HCEC 1CT (cell line): ENCODE results near the gene SUDS3.
A peak's percentile ranks its signal among the peaks of the same experiment; 100 is the strongest.
"Not testable (repeated sequence)": the region's sequence is repeated elsewhere in the genome, so short reads cannot be mapped to it uniquely, and the experiment has no call there.

Experiments
- DNase-seq: peaks from one replicate; pipeline ENCODE4 v3.0.0-alpha.2; 2017

SUDS3 gene

DNA sequence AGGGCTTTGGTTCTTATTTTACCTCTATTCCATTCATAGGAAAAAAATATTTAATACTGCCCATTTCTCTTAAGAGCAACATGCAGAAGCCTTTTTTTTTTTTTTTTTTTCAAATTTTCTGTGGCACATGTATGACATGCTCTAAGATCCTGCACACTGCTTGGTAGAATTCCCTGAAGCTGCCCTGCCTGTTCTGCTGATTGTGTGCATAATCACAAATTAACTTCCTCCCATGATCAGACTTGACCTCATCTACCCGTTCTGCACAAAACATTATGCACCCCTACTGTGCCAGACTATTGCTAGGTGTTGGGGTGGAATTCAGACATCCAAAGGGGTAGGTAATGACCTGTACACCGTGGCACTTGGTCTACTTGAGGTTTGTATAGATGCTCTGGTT, 22.2 kb downstream of the SUDS3 start:
- no peak for DNase-seq

DNA sequence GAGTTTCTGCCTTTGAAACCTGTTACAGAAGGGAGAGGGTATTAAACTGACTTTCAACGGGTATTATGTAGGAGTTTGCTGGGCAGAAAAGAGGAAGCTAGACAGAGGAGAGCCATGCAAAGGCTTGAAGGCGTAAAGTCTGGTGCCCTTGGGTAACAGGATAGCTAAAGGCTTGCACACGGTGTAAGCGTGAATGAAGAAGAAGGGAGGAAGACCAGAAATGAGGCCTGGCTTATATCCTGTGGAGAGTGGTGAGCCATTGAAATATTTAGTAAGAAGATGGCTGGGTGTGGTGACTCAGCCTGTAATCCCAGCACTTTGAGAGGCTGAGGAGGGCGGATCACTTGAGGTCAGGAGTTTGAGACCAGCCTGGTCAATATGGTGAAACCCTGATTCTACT, 22.6 kb downstream of the SUDS3 start:
- no peak for DNase-seq

DNA sequence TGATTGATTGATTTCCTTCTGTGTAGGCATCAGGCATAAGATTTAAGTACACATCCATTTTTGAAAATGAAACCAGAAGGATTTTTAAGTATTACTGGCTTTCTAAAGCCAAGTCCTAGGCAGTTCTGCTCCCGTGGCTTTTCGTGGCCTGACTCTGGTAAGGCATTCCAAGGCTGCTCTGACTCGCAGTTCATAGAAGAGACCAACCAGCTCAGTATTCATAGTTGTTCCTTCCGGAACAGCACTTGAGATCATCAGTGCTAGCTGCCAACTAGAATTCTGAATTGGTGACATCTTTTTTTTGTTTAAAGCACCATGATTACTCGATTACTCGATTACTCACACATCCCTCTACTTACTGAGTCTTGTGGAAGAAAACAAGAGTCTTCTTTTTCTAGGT, 25.9 kb downstream of the SUDS3 start:
- peak; percentile 80 for DNase-seq

DNA sequence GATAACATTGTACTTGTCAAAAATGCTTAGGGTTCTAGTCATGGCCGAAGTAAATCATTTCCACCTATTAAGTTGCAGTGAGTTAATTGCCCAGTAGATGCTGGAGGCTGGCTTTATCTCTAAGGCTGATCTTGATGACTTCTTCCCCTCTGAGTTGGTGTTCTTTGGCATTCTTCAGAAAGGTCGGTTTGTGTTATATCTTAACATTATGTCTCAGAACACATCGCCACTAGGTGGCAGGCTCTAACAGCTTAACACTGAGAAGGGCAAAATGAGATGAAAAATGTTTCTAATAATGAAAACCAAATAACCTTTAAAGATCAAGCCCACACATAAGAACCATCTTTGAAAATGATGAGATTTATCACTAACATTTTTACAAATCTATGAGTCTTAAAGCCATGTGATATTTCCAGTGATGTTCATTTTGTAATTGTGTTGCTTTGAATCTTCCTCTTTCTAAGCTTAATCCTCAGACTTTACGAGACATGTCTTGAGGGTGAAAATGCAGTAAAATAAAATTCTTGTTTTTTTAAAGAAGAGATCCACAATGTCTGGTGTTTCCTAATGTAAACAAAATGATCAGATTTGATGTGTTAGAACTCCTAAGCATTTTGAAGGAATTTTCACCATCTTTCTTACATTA, 28.6 kb downstream of the SUDS3 start:
- peak; percentile 57 for DNase-seq

DNA sequence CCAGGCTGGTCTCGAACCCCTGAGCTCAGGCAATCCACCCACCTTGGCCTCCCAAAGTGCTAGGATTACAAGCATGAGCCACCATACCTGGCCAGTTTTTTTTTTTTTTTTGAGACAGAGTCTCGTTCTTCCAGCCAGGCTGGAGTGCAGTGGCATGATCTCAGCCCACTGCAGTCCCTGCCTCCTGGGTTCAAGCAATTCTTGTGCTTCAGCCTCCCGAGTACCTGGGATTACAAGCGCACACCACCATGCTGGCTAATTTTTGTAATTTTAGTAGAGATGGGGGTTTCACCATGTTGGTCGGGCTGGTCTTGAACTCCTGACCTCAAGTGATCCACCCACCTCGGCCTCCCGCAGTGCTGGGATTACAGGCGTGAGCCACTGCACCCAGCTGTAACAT, 31.9 kb downstream of the SUDS3 start:
- not testable (repeated sequence) for DNase-seq

DNA sequence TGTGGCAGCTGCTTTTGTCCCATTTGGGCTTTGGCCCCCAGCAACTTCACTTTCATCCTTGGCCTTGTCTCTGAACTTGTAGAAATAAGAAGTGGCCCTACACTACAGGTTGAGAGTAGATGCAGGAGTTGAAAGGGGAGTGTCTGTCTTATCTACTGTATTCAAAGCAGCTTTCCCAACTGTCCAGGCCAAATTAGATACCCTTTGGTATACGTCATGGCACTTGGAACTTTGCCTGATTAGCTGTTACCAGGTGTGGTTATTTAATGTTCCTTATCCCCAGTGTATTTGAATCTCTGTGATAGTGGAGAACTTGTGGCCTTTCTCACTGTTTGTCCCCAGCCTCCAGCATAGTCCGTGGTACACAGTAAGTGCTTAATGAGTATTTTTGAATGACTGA, 33.5 kb downstream of the SUDS3 start:
- DNase-seq: no peak

DNA sequence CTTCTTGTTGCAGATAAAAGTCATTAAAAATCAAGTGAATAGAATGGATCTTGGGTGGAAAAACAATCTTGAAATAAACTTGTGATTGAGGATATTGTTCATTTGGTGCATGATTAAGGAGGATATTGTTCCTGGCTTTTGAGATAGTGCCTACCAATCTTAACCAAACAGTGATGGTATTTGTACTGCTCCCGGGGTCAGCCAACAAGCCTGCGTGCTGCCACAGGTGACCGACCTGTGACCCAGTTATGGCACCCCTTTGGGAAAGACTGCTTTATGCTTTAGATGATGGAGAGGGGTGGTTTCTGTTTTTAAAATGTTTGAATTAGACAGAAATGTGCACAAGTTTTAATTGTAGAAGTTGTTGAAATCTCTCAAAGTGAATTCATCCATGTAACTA, 41.6 kb downstream of the SUDS3 start:
- no peak for DNase-seq

DNA sequence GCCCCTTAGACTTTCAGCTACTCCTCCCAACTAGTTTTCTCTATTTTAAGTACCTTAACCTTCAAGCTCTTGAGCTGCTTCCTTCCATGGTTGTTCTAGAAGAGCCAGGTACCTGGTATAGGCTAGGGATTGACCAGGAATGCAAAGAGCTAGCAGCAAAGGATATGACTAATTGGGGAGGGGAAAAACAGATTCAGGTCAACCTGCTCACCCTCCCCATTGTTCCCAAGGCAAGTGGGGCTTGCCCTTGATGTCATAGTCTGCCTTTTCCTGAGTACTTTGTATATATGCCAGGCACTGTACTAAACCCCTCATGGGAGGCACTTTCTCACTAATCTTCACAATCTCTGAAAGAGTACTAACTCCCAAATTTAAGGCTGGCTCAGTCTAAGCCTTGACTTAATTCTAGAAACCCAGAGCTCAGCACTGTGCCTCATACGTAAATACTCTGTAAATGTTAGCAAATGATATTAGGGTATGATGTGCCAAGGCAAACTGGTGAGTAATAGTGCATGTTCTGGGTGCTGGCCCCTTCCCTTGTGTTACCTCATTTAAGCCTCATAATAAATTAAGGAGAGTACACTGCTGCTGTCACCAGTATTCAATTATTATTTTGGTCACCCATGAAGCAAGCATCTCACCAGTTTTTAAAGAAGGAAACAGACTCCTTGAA, 42.2 kb downstream of the SUDS3 start:
- DNase-seq: no peak

DNA sequence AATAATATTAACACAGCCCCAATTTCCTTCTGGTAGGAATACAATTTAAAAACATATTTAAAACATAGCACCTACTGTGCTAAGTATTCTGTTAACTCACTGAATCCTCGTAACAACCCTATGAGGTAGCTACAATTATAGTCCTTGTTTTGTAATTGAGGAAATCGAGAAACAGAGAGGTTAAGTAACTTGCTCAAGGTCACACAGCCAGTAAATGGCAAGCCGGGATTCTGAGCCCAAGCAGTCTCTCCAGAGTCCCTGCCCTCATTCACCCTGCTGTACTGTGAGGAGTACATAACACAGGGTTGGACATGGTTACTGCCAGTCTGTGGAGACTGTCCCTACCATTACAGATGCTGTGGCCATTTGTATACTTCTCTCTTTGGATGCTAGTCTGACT, 44.3 kb downstream of the SUDS3 start:
- no peak for DNase-seq

DNA sequence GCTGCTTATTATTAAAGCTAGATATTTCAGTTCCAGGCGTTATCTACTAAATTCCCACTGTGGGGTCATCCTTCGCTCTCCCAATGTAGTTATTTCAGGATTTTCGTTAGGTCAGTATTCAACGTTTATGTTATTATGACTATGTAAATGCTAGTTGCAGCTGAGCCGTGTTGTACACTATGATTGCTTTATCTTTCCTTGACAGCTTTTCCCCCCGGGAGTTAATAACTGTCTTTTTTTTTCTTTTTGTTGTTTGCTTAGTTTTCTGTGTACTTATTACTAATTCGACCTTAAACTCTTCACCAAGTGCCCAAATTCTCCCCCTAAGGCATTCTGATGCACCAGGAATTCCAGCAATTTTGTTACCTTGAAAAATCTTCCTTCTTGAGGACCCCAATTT, 48.5 kb downstream of the SUDS3 start:
- no peak for DNase-seq

DNA sequence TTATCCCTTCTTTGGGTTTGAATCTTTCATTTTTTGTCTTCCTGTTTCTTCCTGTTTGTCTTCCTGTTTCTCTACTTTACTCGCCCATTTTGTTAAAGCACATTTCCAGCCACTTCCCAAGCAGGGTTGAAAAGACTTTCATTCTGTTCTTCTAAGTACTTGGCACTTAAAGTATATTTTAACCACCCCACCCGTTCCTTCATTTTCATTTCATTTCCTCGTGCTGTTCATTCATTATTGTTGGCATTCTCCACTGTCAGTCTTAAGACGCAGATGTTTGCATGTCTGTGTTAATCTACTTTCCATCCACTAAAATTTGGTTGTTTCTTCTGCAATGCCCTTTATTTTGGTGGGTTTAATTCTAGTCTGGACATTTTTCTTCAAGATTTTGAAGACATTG, 49.0 kb downstream of the SUDS3 start:
- no peak for DNase-seq

DNA sequence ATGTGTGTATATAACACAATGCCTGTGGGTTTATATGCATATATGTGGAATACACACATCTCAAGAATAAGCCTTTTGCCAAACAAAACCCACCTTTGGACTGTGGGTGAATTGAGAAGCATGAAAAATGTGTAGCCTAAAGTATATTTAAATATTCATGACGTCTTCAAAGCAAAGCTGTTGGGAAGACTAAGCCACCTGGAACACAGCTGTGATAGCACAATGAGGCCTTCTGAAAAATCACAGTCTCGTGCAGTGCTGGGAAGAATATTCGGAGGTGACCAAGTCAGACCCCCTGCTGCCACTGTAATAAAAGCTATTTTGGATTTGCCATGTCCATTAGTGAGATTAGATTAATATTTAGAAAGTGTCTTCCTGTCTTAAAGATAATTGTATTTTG, 51.5 kb downstream of the SUDS3 start:
- no peak for DNase-seq

DNA sequence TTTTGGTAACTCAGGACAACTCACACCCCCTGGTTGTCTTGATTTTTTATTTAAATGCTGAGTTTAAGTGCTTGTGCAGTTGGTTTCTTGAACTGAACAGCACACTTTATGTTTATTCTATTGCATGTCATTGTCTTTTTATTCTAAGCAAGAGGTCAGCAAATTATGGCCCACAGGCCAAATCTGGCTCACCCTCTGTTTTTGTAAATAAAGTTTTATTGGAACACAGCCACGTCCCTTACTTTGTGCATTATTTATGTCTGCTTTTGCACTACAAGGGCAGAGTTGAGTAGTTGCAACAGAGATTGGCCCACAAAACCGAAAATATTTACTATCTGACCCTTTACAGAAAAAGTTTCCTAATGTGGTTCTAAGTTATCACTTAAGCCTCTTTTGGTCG, 52.3 kb downstream of the SUDS3 start:
- DNase-seq: no peak

DNA sequence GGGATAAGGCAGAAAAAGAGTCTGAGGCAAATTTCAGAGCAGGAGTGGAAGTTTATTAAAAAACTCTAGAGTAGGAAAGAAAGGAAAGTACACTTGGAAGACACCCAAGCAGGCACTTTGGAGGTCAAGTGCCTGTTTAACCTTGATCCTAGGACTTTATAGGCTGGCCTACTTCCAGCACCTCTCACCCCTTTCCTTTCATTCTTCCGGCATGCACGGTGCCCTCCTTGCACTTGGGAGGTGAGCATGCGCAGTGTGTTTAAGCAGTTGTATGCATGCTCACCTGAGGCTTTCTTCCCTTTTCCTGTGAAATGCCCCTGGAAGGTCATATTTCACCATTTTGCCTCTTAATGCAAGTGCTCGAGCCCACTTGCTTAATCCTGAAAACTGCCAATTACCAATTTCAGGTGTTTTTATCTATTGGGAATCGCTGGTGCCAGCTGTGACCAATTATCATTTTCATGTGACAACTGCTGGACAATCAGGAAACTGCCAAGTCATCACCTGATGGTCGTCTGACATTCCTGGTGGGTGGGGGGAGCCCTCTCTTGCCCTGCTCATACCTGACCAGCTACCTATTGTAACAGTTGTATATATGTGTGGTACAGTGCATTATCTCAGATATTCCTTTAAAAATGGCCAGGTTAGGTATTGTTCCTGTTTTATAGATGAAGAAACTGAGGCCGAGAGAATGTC, 53.5 kb downstream of the SUDS3 start:
- no peak for DNase-seq

DNA sequence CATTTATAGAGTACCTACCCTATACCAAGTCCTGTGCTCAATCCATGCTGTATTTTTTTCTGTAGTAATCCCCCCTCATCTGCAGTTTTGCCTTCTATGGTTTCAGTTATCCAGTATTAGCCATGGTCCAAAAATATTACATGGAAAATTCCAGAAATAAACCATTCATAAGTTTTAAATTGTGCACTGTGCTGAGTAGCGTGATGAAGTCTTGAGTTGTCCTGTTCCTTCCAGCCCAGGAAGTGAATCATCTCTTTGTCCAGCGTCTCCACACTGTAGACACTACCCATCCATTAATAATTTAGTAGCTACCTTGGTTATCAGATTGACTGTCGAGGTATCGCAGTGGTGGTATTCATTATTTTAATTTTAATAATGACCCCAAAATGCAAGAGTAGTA, 54.2 kb downstream of the SUDS3 start:
- DNase-seq: peak; percentile 29

DNA sequence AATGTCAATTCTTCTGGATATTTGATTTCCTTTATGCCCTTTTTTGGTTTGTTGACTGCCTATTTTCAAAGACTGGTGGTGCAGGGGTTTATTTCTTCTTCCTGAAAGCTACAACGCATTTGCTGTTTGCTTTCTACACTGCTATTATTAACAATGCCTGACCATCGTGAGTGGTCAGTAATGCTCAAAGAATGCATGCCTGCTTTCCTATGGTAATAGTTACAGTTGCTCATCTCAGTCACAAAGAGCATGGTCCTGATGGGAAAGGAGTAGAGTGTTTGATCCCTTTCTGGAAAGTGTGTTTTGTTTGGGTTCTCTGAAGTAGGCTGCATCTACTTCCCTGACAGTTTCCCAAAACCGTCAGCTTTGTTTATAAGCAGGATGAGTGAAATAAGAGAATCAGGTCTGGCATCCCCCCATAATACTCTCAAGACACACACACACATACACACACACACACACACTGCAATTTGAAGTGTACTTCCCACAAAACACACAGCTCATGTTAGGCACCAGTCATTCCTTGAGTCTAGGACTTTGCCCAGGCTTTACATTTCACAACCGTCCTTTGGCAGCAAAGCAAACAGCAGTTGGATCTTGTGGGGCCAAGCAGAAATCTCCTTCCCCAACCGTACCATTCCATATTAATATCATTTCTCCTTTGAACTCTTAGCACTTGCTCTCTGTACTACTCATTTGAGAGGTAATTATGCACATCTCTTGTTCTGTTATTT, 56.6 kb downstream of the SUDS3 start:
- DNase-seq: peak; percentile 60

DNA sequence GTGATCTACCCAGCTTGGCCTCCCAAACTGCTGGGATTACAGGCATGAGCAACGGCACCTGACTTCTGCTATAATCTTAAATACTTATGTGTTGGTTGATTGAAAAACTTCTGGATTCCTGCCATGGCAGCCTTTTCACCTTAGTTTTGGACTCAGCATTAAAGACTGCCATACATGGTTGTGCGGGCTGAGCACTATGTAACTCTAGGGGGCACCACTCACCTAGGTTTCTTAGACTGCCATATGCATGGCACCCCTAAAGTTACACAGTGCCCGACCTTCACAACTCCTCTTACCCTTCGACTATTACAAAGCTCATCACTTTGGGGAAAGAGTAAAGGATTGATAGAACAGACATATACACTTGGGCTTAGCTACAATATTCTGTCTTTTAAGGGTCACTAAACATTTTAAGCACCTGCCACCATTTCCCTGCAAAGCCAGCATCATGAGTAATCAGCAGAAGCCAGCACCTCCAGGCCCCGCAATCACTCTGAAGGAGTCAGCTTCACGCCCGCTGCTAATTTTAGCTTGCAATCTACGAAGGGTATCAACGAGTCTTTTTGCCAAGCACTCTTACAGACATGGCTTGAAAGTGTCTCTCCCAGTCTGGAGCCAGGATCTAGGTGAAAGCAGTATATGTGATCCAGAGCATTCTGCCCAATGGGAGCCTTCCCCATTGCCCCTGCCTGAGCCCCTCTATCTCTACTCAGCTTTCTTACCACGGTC, 59.8 kb downstream of the SUDS3 start:
- DNase-seq: peak; percentile 60

DNA sequence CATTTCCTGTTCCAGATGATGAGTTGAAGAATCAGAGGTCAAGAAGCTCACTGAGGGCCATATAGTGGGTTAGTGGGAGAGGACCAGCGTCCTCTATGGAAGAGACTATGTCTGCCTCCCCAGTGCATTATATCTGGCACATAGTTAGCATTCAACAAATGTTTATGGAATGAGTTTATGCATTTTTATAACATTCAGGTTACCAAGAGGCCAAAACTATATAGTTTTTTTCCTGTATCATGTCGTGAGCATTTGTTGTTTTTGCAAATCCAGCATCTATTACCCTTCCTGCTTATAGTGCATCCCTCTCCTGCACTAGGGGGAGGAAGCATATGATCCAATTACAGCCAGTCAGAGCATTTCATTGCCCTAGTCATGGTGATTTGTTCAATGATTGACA, 60.6 kb downstream of the SUDS3 start:
- peak; percentile 80 for DNase-seq

DNA sequence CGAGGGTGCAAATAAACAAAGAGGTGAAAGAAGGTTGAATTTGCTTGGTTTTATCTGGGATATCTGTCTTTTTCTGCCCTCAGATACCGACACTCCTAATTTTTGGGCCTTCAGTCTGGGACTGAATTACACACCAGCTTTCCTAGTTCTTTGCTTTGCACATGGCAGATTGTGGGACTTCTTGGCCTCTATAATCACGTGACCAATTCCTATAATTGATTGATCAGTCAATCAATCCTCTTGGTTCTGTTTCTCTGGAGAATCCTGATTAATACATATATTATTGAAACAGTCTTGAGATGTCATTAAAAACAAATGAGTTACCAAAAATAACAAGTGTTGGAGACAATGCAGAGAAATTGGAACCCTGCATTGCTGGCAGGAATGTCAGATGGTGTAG, 62.7 kb downstream of the SUDS3 start:
- no peak for DNase-seq

DNA sequence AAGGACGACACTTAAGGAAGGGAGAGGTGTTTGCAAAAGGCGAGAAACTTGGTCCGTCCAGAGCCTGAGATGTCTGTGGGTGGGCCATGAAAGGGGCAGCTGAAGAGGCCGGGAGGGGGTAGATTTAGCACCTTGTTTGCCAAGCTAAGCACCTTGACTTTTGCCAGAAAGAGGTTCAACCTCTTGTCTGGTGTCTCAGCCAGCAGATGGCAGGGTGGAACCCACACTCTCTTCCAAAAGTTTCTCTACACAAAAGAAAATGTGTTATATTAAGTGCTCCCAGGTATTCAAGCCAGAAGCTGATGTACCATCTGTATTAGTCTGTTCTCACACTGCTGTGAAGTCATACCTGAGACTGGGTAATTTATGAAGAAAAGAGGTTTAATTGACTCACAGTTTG, 69.9 kb downstream of the SUDS3 start:
- DNase-seq: no peak

DNA sequence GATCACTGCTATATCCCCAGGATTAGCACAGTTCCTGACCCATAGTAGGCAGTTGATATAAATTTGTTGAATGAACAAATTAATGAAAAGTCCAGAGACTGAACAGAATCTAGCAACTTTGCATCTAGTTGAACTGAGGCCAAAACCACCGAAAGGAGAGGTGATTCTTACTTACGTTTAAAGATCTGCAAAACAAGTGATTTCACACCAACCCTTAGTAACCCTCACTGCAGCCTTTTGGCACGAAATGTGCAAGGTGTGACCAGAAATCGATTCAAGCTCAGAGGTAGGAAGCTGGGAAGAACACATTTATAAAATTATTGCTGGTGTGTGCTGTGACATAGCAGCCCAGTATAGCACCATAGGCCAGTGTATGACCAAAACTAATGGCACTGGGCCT, 70.8 kb downstream of the SUDS3 start:
- no peak for DNase-seq

DNA sequence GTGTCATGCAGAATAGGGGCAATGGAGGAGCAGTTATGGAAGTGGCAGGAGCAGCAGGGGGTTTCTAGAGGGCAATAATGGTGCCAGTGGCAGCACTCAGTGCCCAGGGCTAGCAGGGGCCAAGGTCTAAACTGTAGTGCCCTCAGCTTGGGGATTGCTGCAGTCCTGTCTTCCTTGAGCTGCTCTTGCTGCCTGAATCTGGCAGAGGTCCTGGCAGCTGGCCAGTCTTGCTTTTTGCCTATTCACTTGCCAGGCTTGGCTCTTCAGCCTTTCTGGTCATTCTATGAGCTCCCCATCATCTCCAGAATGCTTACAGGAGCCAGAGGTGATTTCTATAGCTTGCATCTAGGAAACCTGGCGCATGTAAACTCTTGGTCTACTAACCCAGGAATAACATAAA, 72.0 kb downstream of the SUDS3 start:
- no peak for DNase-seq

DNA sequence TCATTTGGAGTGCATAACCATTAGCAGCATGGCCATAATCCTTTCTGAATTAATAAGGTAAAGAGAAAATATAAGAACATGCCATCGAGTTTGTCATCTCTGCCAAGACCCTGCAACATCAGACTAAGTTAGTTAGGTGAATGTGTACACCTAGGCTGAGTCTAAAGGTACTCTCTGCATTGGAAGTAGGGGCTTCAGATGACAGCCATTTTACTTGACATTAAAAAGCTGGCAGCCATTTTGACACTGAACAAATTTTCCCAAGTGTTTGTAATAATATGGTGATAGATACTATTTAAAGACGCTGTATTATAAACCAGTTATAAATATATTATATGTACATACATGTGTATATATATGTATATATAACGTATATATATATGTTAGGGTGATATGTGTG, 79.0 kb downstream of the SUDS3 start:
- DNase-seq: peak; percentile 20
